ENCODE measurements around the gene GAK.

DNA sequence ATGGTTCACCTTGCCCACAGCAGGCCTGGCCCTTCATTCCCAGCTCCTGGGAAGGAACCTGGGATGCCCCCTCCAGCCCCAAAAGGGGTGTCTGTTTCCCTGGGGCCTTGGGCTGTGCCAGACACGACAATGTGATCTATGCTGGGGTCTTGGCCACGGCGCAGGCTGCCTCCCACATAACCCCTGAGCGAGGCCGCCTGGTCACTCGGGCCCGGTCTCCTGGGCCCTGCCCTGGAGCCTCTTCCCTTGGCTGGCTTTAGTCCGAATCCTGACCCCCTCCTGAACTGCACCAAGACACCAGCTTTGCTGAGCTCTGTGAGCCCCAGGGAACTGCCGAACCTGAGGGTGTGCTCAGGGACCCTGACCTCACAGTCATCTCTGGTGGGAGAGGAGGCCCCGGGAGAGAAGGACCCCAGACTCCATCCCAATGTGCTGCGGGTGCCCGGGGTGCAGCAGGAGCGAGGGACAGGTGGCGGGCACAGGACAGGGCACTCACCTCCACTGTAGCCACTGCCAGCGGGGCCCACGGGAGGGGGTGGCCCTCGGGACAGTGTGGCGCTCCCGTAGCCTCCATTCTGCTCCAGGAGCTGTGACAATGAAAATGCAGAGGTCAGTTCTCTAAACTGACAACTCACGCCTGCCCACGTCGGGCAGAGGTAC, 42.0 kb downstream of the GAK start:
- TF ChIP-seq NFIC (IDR thresholded peaks at IDR 0.05; ENCODE audit: low read length) (no peak), NR2F2 (IDR thresholded peaks at IDR 0.05; ENCODE audit: borderline replicate concordance, low read depth) (no peak), SMC3 (IDR thresholded peaks at IDR 0.05; ENCODE audit: low read length) (no peak), ZEB1 (IDR thresholded peaks at IDR 0.05; ENCODE audit: insufficient replicate concordance, low read depth) (no peak), MYNN (CRISPR knock-in tag; IDR thresholded peaks at IDR 0.05; ENCODE audit: low read depth) (no peak), PRPF4 (IDR thresholded peaks at IDR 0.05; ENCODE audit: low read depth, low read length, poor library complexity, severe bottlenecking) (no peak)
- TF ChIP-seq, protein P1, sequence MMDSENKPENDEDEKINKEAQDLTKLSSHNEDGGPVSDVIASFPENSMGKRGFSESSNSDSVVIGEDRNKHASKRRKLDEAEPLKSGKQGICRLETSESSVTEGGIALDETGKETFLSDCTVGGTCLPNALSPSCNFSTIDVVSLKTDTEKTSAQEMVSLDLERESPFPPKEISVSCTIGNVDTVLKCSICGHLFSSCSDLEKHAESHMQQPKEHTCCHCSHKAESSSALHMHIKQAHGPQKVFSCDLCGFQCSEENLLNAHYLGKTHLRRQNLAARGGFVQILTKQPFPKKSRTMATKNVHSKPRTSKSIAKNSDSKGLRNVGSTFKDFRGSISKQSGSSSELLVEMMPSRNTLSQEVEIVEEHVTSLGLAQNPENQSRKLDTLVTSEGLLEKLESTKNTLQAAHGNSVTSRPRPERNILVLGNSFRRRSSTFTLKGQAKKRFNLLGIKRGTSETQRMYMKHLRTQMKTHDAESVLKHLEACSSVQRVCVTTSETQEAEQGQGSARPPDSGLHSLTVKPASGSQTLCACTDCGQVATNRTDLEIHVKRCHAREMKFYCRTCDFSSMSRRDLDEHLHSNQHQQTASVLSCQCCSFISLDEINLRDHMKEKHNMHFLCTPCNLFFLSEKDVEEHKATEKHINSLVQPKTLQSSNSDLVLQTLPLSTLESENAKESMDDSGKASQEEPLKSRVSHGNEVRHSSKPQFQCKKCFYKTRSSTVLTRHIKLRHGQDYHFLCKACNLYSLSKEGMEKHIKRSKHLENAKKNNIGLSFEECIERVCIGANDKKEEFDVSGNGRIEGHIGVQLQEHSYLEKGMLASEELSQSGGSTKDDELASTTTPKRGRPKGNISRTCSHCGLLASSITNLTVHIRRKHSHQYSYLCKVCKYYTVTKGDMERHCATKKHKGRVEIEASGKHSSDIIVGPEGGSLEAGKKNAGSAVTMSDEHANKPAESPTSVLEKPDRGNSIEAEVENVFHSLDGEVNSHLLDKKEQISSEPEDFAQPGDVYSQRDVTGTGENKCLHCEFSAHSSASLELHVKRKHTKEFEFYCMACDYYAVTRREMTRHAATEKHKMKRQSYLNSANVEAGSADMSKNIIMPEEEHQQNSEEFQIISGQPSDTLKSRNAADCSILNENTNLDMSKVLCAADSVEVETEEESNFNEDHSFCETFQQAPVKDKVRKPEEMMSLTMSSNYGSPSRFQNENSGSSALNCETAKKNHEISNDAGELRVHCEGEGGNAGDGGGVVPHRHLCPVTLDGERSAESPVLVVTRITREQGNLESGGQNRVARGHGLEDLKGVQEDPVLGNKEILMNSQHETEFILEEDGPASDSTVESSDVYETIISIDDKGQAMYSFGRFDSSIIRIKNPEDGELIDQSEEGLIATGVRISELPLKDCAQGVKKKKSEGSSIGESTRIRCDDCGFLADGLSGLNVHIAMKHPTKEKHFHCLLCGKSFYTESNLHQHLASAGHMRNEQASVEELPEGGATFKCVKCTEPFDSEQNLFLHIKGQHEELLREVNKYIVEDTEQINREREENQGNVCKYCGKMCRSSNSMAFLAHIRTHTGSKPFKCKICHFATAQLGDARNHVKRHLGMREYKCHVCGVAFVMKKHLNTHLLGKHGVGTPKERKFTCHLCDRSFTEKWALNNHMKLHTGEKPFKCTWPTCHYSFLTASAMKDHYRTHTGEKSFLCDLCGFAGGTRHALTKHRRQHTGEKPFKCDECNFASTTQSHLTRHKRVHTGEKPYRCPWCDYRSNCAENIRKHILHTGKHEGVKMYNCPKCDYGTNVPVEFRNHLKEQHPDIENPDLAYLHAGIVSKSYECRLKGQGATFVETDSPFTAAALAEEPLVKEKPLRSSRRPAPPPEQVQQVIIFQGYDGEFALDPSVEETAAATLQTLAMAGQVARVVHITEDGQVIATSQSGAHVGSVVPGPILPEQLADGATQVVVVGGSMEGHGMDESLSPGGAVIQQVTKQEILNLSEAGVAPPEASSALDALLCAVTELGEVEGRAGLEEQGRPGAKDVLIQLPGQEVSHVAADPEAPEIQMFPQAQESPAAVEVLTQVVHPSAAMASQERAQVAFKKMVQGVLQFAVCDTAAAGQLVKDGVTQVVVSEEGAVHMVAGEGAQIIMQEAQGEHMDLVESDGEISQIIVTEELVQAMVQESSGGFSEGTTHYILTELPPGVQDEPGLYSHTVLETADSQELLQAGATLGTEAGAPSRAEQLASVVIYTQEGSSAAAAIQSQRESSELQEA (CRISPR knock-in tag; IDR thresholded peaks at IDR 0.05; ENCODE audit: not compliant biosample characterization) = no peak
- TF ChIP-seq, protein P2, sequence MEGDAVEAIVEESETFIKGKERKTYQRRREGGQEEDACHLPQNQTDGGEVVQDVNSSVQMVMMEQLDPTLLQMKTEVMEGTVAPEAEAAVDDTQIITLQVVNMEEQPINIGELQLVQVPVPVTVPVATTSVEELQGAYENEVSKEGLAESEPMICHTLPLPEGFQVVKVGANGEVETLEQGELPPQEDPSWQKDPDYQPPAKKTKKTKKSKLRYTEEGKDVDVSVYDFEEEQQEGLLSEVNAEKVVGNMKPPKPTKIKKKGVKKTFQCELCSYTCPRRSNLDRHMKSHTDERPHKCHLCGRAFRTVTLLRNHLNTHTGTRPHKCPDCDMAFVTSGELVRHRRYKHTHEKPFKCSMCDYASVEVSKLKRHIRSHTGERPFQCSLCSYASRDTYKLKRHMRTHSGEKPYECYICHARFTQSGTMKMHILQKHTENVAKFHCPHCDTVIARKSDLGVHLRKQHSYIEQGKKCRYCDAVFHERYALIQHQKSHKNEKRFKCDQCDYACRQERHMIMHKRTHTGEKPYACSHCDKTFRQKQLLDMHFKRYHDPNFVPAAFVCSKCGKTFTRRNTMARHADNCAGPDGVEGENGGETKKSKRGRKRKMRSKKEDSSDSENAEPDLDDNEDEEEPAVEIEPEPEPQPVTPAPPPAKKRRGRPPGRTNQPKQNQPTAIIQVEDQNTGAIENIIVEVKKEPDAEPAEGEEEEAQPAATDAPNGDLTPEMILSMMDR (CRISPR knock-in tag; IDR thresholded peaks at IDR 0.05) = no peak
